Measurements from ENCODE around the gene RASSF8.

Gene RASSF8

DNA sequence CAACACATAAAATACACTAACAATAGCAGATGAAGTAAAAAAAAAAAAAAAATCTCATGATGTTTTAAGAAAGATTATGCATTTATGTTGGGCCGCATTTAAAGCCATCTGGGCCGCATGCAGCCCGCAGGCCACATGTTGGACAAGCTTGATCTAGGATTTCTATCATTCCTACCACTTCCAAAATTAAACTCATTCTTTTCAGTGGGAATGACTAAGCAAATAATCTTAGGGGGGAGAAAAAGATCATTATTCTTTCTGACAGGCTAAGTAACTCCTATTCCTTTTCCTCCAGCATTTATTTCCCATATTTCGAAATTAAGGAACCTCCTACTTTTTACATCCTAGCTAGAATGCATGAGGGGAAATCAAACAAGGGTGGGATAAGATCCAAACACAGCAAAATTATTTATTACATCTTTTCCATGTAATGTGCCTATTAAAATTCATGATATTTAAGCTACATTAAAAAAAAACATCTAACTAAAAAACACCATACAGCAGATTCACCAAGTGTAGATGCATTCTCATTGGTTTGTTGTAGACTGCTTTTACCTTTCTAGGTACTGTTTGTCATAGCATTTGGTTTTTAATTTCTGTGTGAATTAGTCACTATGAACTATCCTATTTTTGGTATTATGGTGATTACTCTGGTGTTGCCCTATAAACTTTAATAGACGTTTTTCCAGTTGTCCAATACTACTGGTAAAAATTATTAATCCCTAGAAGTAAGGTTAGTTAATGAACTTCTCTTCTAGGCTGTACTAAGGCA lies 76.1 kb downstream of the RASSF8 start:
- no peak for TF ChIP-seq GATA3 (IDR thresholded peaks at IDR 0.05; ENCODE audit: low read depth, low read length)
- no peak for TF ChIP-seq GATA2 (IDR thresholded peaks at IDR 0.05; ENCODE audit: low read depth, low read length)

GRCh38 chr12:26036877-26037276 lies 78.4 kb downstream of the RASSF8 start:
- no peak for TF ChIP-seq GATA3 (IDR thresholded peaks at IDR 0.05; ENCODE audit: low read depth, low read length)
- TF ChIP-seq GATA2 (IDR thresholded peaks at IDR 0.05; ENCODE audit: low read depth, low read length) = no peak

DNA sequence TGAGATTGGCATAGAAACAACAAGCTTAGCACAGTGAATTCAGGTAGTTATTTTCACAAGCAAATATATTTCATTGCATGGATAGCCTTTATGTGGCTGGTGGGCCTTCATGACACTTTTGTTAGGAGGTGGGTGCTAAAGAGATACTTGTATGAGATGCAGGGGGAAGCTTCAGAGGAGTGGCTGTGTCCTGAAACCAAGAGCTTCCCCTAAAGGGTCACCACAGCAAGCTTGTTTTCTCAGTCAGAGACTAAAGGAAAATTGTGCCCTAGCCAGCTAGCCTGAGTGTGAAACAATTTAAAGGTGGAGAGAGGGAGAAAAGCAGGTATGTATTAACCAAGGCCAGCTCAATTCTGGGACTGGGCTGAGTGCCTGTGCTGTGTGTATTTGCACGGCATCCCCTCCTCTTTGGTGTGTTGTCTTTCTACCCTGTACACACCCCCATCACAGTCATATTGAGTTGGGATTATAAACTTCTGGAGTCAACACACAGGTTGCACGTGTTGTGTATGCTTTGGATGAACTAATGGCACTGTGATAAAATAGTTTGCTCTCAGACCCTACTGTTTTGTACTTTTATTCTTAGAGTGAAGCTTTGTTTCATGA lies 79.2 kb downstream of the RASSF8 start:
- TF ChIP-seq GATA2 (IDR thresholded peaks at IDR 0.05; ENCODE audit: low read depth, low read length) = no peak
- TF ChIP-seq GATA3 (IDR thresholded peaks at IDR 0.05; ENCODE audit: low read depth, low read length) = no peak

- TF ChIP-seq GATA2 (IDR thresholded peaks at IDR 0.05; ENCODE audit: low read depth, low read length) = no peak
- TF ChIP-seq GATA3 (IDR thresholded peaks at IDR 0.05; ENCODE audit: low read depth, low read length) = no peak
These were observed 84.2 kb downstream of the RASSF8 start for GRCh38 chr12:26042645-26043044.

DNA sequence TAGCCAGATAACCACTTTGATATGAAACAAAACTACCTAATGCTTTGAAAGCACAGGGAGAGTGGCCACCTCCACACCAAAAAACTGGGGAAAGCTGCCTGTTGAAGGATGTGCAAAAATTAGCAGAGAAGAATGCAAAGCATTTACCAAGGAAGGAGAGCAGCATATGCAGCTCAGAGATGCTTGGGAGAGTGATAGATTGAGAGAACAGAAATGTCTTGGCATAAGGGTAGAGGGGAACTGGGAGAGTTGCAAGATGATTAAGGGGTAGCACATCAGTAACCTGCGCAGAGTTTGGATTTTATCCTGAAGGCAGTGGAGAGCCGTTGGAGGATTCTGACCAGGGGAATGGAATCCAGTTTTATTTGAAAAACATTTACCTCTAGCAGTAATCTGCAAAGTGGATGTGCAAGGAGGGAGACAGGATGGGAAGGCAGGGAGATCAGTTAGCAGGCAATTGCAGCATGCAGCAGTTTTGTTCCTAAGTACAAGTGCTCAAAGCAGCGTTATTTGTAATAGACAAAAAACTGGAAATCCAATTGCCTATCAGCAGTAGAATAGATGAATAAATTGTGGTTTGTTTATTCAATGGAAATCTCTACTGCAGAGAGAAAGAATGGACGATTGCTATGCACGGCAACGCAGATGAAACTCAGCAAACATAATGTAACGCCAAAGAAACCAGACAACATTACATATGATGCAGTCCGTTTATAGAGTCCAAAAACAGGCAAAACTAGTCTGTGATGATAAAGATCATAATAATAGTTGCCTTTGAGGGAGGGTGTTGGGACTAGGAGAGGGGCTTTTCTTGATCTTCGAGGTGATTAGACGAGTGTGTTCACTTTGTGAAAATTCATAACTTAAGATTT lies 84.9 kb downstream of the RASSF8 start:
- TF ChIP-seq GATA2 (IDR thresholded peaks at IDR 0.05; ENCODE audit: low read depth, low read length) = no peak; the same call in 1 of the 2 replicates
- no peak for TF ChIP-seq GATA3 (IDR thresholded peaks at IDR 0.05; ENCODE audit: low read depth, low read length)

DNA sequence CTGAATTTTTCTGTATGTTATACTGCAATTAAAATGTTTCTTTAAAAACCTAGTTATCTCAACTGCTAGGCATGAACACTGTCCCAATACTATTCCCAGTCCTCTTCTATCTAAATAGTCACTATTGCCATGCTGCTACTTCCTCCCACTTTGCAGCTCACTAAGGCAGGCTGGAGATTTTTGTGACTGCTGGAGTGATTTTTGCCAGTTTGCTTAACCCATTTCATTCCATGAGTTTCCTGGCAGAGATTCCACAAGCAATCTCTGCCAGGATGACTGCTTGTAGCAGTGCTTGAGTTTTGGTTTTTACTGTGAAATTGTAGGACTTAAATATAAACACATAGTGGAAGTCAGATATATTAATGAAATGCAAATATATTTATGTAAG lies 85.5 kb downstream of the RASSF8 start:
- TF ChIP-seq GATA2 (IDR thresholded peaks at IDR 0.05; ENCODE audit: low read depth, low read length) = no peak
- no peak for TF ChIP-seq GATA3 (IDR thresholded peaks at IDR 0.05; ENCODE audit: low read depth, low read length)

DNA sequence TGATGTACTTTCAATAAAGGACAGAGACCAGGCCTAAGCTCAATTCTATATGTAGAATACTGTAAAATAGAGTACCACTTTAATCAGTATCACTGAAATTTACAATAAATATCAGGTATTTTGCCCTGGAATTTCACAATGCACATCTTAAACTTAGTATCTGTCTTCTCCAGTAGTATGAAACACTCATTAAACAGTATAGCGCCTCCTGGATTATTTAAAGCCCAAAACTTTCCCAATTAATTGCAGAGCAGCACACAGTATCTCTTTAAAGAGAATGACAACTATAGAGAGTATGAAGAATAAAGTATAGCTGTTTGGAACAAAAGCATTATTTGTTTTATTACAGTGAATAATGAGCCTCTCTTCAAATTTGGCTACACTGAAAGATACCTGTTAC lies 86.1 kb downstream of the RASSF8 start:
- TF ChIP-seq GATA3 (IDR thresholded peaks at IDR 0.05; ENCODE audit: low read depth, low read length) (no peak), GATA2 (IDR thresholded peaks at IDR 0.05; ENCODE audit: low read depth, low read length) (no peak)

GRCh38 chr12:26046203-26046602 lies 87.7 kb downstream of the RASSF8 start:
- TF ChIP-seq GATA3 (IDR thresholded peaks at IDR 0.05; ENCODE audit: low read depth, low read length) = no peak
- no peak for TF ChIP-seq GATA2 (IDR thresholded peaks at IDR 0.05; ENCODE audit: low read depth, low read length)

DNA sequence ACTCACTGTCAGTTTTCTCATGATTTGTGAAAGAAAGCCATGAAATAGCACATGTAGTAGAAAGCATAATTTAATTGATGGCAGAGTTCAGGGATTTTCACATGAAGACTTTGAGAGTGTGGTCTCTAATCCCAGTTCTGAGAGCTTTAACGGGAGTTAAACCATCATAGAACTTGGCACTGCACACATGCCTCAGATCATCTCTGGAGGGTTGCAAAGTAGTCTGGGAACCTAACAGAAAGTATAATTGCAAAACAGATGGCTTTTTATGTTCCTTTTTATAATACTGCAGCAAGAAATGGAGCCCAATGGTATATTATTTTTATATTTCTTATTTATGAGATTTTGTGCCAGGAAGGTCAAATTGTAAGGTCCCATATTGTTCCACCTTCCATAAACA lies 88.4 kb downstream of the RASSF8 start:
- TF ChIP-seq GATA2 (IDR thresholded peaks at IDR 0.05; ENCODE audit: low read depth, low read length) (no peak), GATA3 (IDR thresholded peaks at IDR 0.05; ENCODE audit: low read depth, low read length) (no peak)

GRCh38 chr12:26047401-26048226 lies 89.1 kb downstream of the RASSF8 start:
- TF ChIP-seq GATA3 (IDR thresholded peaks at IDR 0.05; ENCODE audit: low read depth, low read length) (no peak), GATA2 (IDR thresholded peaks at IDR 0.05; ENCODE audit: low read depth, low read length) (no peak)

DNA sequence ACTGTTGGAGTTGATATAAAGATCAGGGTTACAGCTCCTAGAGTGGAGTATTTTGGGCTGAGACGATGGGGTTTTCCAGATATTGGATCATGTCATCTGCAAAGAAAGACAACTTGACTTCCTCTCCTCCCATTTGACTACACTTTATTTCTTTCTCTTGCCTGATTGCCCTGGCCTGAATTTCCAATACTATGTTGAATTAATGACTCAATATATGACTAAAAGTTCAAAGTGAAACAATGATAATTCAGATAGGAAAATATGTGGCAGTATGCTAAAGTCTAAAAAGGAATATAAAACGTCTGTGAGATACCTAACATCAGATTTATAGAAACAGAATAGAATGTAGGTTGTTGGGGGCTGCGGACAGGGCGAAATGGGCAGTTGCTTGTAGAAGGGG lies 94.2 kb downstream of the RASSF8 start:
- no peak for TF ChIP-seq GATA2 (IDR thresholded peaks at IDR 0.05; ENCODE audit: low read depth, low read length)
- no peak for TF ChIP-seq GATA3 (IDR thresholded peaks at IDR 0.05; ENCODE audit: low read depth, low read length)

DNA sequence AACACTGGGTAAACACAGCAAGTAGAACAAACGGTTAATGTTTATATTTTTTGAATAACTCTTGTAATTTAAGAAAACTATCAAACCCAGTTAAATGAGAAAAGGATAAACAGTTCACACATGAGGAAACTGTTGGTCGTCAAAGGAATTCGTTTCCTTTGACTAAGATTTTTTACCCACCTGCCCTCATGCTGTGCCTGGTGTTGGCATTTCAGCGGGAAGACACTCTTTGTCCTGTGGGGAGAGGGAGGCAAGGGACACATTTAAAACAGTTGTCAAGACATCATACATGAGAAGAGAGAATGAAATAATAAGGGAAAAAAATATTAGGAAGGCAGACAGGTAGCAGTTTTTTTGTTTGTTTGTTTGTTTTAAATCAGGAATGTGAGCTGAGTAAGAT lies 95.9 kb downstream of the RASSF8 start:
- TF ChIP-seq GATA2 (IDR thresholded peaks at IDR 0.05; ENCODE audit: low read depth, low read length) (no peak), GATA3 (IDR thresholded peaks at IDR 0.05; ENCODE audit: low read depth, low read length) (no peak)

- no peak for TF ChIP-seq GATA2 (IDR thresholded peaks at IDR 0.05; ENCODE audit: low read depth, low read length)
- no peak for TF ChIP-seq GATA3 (IDR thresholded peaks at IDR 0.05; ENCODE audit: low read depth, low read length)
These were observed 96.6 kb downstream of the RASSF8 start for GRCh38 chr12:26055087-26055486.

GRCh38 chr12:26056335-26056734 lies 97.9 kb downstream of the RASSF8 start:
- no peak for TF ChIP-seq GATA3 (IDR thresholded peaks at IDR 0.05; ENCODE audit: low read depth, low read length)
- TF ChIP-seq GATA2 (IDR thresholded peaks at IDR 0.05; ENCODE audit: low read depth, low read length) = no peak
